ENCODE results near the gene ACAP3.

ACAP3 gene

DNA sequence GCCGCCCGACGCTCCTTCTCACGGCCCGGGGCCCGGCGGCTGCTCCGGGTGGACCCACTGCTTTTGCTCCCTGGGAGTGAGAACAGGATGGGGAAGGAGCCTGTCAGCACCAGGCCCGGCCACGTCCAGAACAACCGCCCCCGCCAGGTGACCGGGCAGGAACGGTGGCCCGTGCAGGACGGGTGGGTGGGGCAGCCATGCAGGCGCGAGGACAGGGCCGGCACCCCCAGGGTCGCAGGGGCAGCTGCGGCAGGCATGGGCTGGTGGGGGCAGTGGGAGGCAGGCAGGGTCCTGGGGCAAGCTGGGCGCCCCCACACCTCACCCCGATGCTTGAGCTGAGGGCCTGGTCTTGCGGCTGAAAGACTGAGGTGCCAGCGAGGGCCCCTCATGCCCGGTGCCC, 28.7 kb upstream of the ACAP3 start:
- TF ChIP-seq ESRRG (CRISPR knock-in tag; IDR thresholded peaks at IDR 0.05) (no peak), GLIS3 (CRISPR knock-in tag; IDR thresholded peaks at IDR 0.05) (no peak), TOX (CRISPR knock-in tag; IDR thresholded peaks at IDR 0.05; ENCODE audit: borderline replicate concordance) (no peak)

GRCh38 chr1:1335792-1336248, 28.1 kb upstream of the ACAP3 start:
- ATAC-seq = no peak
- TF ChIP-seq ZNF565 (CRISPR knock-in tag; conservative IDR thresholded peaks at IDR 0.05; ENCODE audit: low read depth) = no peak
- no peak for TF ChIP-seq ARNTL (CRISPR knock-in tag; IDR thresholded peaks at IDR 0.05; ENCODE audit: borderline replicate concordance, low read depth)
- no peak for TF ChIP-seq CSRNP3 (CRISPR knock-in tag; IDR thresholded peaks at IDR 0.05)

More for the DNA sequence above, 28.7 kb upstream of the ACAP3 start:
- ATAC-seq = no peak

GRCh38 chr1:1335283-1335682, 27.6 kb upstream of the ACAP3 start:
- TF ChIP-seq POU6F1 (CRISPR knock-in tag; IDR thresholded peaks at IDR 0.05; ENCODE audit: borderline replicate concordance, low read depth) = no peak
- no peak for TF ChIP-seq ESRRG (CRISPR knock-in tag; IDR thresholded peaks at IDR 0.05)
- TF ChIP-seq ISL1 (CRISPR knock-in tag; IDR thresholded peaks at IDR 0.05) = no peak
- TF ChIP-seq PPARA (CRISPR knock-in tag; IDR thresholded peaks at IDR 0.05; ENCODE audit: borderline replicate concordance) = no peak
- TF ChIP-seq PATZ1 (CRISPR knock-in tag; IDR thresholded peaks at IDR 0.05; ENCODE audit: borderline replicate concordance) = no peak
- TF ChIP-seq SNAI2 (CRISPR knock-in tag; IDR thresholded peaks at IDR 0.05) = no peak
- TF ChIP-seq TCF4 (CRISPR knock-in tag; IDR thresholded peaks at IDR 0.05; ENCODE audit: borderline replicate concordance) = no peak
- no peak for TF ChIP-seq ZFP30 (CRISPR knock-in tag; IDR thresholded peaks at IDR 0.05)
- no peak for TF ChIP-seq RARB (CRISPR knock-in tag; IDR thresholded peaks at IDR 0.05)
- TF ChIP-seq ZNF565 (CRISPR knock-in tag; conservative IDR thresholded peaks at IDR 0.05; ENCODE audit: low read depth) = no peak

GRCh38 chr1:1334835-1335234, 27.1 kb upstream of the ACAP3 start:
- no peak for TF ChIP-seq POU6F1 (CRISPR knock-in tag; IDR thresholded peaks at IDR 0.05; ENCODE audit: borderline replicate concordance, low read depth)
- ATAC-seq = no peak

More at GRCh38 chr1:1335283-1335682, 27.6 kb upstream of the ACAP3 start:
- no peak for ATAC-seq

DNA sequence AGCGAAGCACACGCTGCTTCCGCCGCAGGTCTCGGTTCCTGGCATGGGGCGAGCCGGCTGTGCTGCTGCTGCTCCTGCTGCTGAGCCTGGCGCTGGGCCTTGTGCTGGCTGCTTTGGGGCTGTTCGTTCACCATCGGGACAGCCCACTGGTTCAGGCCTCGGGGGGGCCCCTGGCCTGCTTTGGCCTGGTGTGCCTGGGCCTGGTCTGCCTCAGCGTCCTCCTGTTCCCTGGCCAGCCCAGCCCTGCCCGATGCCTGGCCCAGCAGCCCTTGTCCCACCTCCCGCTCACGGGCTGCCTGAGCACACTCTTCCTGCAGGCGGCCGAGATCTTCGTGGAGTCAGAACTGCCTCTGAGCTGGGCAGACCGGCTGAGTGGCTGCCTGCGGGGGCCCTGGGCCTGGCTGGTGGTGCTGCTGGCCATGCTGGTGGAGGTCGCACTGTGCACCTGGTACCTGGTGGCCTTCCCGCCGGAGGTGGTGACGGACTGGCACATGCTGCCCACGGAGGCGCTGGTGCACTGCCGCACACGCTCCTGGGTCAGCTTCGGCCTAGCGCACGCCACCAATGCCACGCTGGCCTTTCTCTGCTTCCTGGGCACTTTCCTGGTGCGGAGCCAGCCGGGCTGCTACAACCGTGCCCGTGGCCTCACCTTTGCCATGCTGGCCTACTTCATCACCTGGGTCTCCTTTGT, 26.0 kb upstream of the ACAP3 start:
- TF ChIP-seq PATZ1 (CRISPR knock-in tag; IDR thresholded peaks at IDR 0.05; ENCODE audit: borderline replicate concordance) = no peak
- no peak for TF ChIP-seq RARB (CRISPR knock-in tag; IDR thresholded peaks at IDR 0.05)
- TF ChIP-seq TCF4 (CRISPR knock-in tag; IDR thresholded peaks at IDR 0.05; ENCODE audit: borderline replicate concordance) = no peak
- TF ChIP-seq GLIS3 (CRISPR knock-in tag; IDR thresholded peaks at IDR 0.05) = no peak
- no peak for TF ChIP-seq PPARA (CRISPR knock-in tag; IDR thresholded peaks at IDR 0.05; ENCODE audit: borderline replicate concordance)
- TF ChIP-seq, protein P1, sequence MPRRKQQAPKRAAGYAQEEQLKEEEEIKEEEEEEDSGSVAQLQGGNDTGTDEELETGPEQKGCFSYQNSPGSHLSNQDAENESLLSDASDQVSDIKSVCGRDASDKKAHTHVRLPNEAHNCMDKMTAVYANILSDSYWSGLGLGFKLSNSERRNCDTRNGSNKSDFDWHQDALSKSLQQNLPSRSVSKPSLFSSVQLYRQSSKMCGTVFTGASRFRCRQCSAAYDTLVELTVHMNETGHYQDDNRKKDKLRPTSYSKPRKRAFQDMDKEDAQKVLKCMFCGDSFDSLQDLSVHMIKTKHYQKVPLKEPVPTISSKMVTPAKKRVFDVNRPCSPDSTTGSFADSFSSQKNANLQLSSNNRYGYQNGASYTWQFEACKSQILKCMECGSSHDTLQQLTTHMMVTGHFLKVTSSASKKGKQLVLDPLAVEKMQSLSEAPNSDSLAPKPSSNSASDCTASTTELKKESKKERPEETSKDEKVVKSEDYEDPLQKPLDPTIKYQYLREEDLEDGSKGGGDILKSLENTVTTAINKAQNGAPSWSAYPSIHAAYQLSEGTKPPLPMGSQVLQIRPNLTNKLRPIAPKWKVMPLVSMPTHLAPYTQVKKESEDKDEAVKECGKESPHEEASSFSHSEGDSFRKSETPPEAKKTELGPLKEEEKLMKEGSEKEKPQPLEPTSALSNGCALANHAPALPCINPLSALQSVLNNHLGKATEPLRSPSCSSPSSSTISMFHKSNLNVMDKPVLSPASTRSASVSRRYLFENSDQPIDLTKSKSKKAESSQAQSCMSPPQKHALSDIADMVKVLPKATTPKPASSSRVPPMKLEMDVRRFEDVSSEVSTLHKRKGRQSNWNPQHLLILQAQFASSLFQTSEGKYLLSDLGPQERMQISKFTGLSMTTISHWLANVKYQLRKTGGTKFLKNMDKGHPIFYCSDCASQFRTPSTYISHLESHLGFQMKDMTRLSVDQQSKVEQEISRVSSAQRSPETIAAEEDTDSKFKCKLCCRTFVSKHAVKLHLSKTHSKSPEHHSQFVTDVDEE (CRISPR knock-in tag; IDR thresholded peaks at IDR 0.05) = no peak
- no peak for TF ChIP-seq ESRRG (CRISPR knock-in tag; IDR thresholded peaks at IDR 0.05)
- no peak for TF ChIP-seq TOX (CRISPR knock-in tag; IDR thresholded peaks at IDR 0.05; ENCODE audit: borderline replicate concordance)
- no peak for TF ChIP-seq SNAI2 (CRISPR knock-in tag; IDR thresholded peaks at IDR 0.05)
- TF ChIP-seq ZNF565 (CRISPR knock-in tag; conservative IDR thresholded peaks at IDR 0.05; ENCODE audit: low read depth) = no peak
- TF ChIP-seq POU6F1 (CRISPR knock-in tag; IDR thresholded peaks at IDR 0.05; ENCODE audit: borderline replicate concordance, low read depth) = no peak
- TF ChIP-seq ZFP3 (CRISPR knock-in tag; IDR thresholded peaks at IDR 0.05) = no peak
- TF ChIP-seq ZNF8 (CRISPR knock-in tag; IDR thresholded peaks at IDR 0.05) = no peak
- no peak for TF ChIP-seq BACH2 (CRISPR knock-in tag; IDR thresholded peaks at IDR 0.05; ENCODE audit: borderline replicate concordance)

More for the DNA sequence above, 26.0 kb upstream of the ACAP3 start:
- no peak for ATAC-seq
